ENCODE measurements around the gene SYNJ2. TPM values are rescaled to one million over a fixed set of nuclear protein-coding genes. Genes with fewer than 3 reads are reported as not detected.
"Not testable (repeated sequence)": the region's sequence is repeated elsewhere in the genome, so short reads cannot be mapped to it uniquely, and the experiment has no call there.

SYNJ2 gene
- polyA plus RNA-seq, 1 donor from 2014 or later = 0.12 TPM

GRCh38 chr6:157937916-157938315 lies 43.7 kb upstream of the SYNJ2 start:
- no peak overlapping the region for H3K27ac ChIP-seq (ENCODE audit: low read length)
- H3F3A ChIP-seq (ENCODE audit: insufficient read depth, low read length, poor library complexity, severe bottlenecking) = no peaks in the 10 kb centered on the region
- H3K36me3 ChIP-seq (ENCODE audit: insufficient read depth, low read length) = peaks cover 11% of the 10 kb centered on the region
- no peak overlapping the region for H3K9ac ChIP-seq (ENCODE audit: low read length)
- no peaks in the 10 kb centered on the region for H3K79me2 ChIP-seq (replicated peaks; ENCODE audit: insufficient read depth, low read length)
- no peak overlapping the region for H3K4me3 ChIP-seq (ENCODE audit: low read length)
- no peak for TF ChIP-seq EP300 (conservative IDR thresholded peaks at IDR 0.05; ENCODE audit: poor library complexity, severe bottlenecking)
- no peak overlapping the region for H3K4me2 ChIP-seq (ENCODE audit: low read length)
- no peaks in the 10 kb centered on the region for H3K9me3 ChIP-seq (ENCODE audit: low read length)
- H4K20me1 ChIP-seq (ENCODE audit: insufficient read depth) = no peaks in the 10 kb centered on the region
- no peaks in the 10 kb centered on the region for H3K27me3 ChIP-seq (ENCODE audit: insufficient read depth, low read depth, low read length)
- H3K9me2 ChIP-seq (ENCODE audit: insufficient read depth, low read length) = no peaks in the 10 kb centered on the region
- no peak overlapping the region for H2AFZ ChIP-seq (ENCODE audit: low read depth, low read length)

- not testable (repeated sequence) for H3K4me3 ChIP-seq (ENCODE audit: low read length); H4K20me1 ChIP-seq (ENCODE audit: insufficient read depth); H3K9me2 ChIP-seq (ENCODE audit: insufficient read depth, low read length); H3F3A ChIP-seq (ENCODE audit: insufficient read depth, low read length, poor library complexity, severe bottlenecking); H3K27me3 ChIP-seq (ENCODE audit: insufficient read depth, low read depth, low read length); H3K4me2 ChIP-seq (ENCODE audit: low read length); H3K9me3 ChIP-seq (ENCODE audit: low read length); H3K27ac ChIP-seq (ENCODE audit: low read length); H3K79me2 ChIP-seq (replicated peaks; ENCODE audit: insufficient read depth, low read length); H3K9ac ChIP-seq (ENCODE audit: low read length); H2AFZ ChIP-seq (ENCODE audit: low read depth, low read length)
- peaks cover 11% of the 10 kb centered on the region for H3K36me3 ChIP-seq (ENCODE audit: insufficient read depth, low read length)
Measured at GRCh38 chr6:157940375-157941036, 41.2 kb upstream of the SYNJ2 start.

GRCh38 chr6:157941101-157941863 lies 40.4 kb upstream of the SYNJ2 start:
- H3K4me2 ChIP-seq (ENCODE audit: low read length) = no peak overlapping the region
- H4K20me1 ChIP-seq (ENCODE audit: insufficient read depth) = no peaks in the 10 kb centered on the region
- no peak overlapping the region for H3K4me3 ChIP-seq (ENCODE audit: low read length)
- H3K79me2 ChIP-seq (replicated peaks; ENCODE audit: insufficient read depth, low read length) = no peaks in the 10 kb centered on the region
- no peaks in the 10 kb centered on the region for H3K27me3 ChIP-seq (ENCODE audit: insufficient read depth, low read depth, low read length)
- no peaks in the 10 kb centered on the region for H3K9me3 ChIP-seq (ENCODE audit: low read length)
- peaks cover 11% of the 10 kb centered on the region for H3K36me3 ChIP-seq (ENCODE audit: insufficient read depth, low read length)
- H3K9me2 ChIP-seq (ENCODE audit: insufficient read depth, low read length) = no peaks in the 10 kb centered on the region
- no peak overlapping the region for H3K9ac ChIP-seq (ENCODE audit: low read length)
- TF ChIP-seq CTCF (IDR thresholded peaks at IDR 0.05; ENCODE audit: poor library complexity, severe bottlenecking) (no peak), RAD21 (conservative IDR thresholded peaks at IDR 0.05) (no peak), SMC3 (conservative IDR thresholded peaks at IDR 0.05; ENCODE audit: poor library complexity) (no peak), EP300 (conservative IDR thresholded peaks at IDR 0.05; ENCODE audit: poor library complexity, severe bottlenecking) (no peak), MXI1 (conservative IDR thresholded peaks at IDR 0.05; ENCODE audit: poor library complexity, severe bottlenecking) (no peak), REST (IDR thresholded peaks at IDR 0.05; ENCODE audit: borderline replicate concordance) (no peak), EZH2 (IDR thresholded peaks at IDR 0.05; ENCODE audit: borderline replicate concordance, insufficient read depth, low read length, poor library complexity, severe bottlenecking) (no peak), POLR2AphosphoS5 (IDR thresholded peaks at IDR 0.05) (no peak), TAF1 (IDR thresholded peaks at IDR 0.05; ENCODE audit: low read depth) (no peak)
- no peaks in the 10 kb centered on the region for H3F3A ChIP-seq (ENCODE audit: insufficient read depth, low read length, poor library complexity, severe bottlenecking)
- no peak overlapping the region for H2AFZ ChIP-seq (ENCODE audit: low read depth, low read length)
- H3K27ac ChIP-seq (ENCODE audit: low read length) = no peak overlapping the region

Measured in neural cell (in vitro differentiated cells).